H1 (cell line): ENCODE results near the gene IGSF23. TPM values are rescaled to one million over a fixed set of nuclear protein-coding genes. Genes with fewer than 3 reads are reported as not detected.

Experiments used
- CTCF ChIA-PET: fragments of 300-600 bp; sonication (Branson Sonifier 250); formaldehyde crosslinking; loops from one replicate; lab custom pipeline; 2021; ENCODE audit not compliant: partially characterized antibody; lab: Charles Lee
- POLR2A ChIA-PET: fragments of 300-600 bp; sonication (Branson Sonifier 250); formaldehyde crosslinking; loops from one replicate; lab custom pipeline; 2021; ENCODE audit warnings: inconsistent platforms; ENCODE audit not compliant: partially characterized antibody; lab: Charles Lee
- DNase-seq, 2 experiments: peaks; one replicate each; pipeline versions ENCODE4 v3.0.0 to v3.0.0-alpha.2; 2010 to 2022; ENCODE audit warnings: low spot score in 2 of 2, low read depth in 1 of 2, mixed read lengths in 1 of 2
- FAIRE-seq: peaks from 2 replicates; lab custom pipeline; 2011; peaks lifted over from hg19 to GRCh38; lab: Jason Lieb, UNC
- H2AFZ ChIP-seq: 2 replicates; pipeline ENCODE4 v1.8.1; 2012; ENCODE audit warnings: low read length, inconsistent platforms
- H2AK5ac ChIP-seq: 2 replicates; pipeline ENCODE4 v1.6.1; 2013; ENCODE audit warnings: low read depth, low read length
- H2BK120ac ChIP-seq: replicated peaks from 2 replicates; pipeline ENCODE3; 2013; ENCODE audit warnings: low read depth, low read length, inconsistent platforms
- H2BK12ac ChIP-seq: 2 replicates; pipeline ENCODE4 v1.6.1; 2013; ENCODE audit warnings: low read depth, low read length
- H2BK15ac ChIP-seq: 2 replicates; pipeline ENCODE4 v1.6.1; 2013; ENCODE audit warnings: low read length
- H2BK20ac ChIP-seq: 2 replicates; pipeline ENCODE4 v1.6.1; 2013; ENCODE audit warnings: low read length
- H2BK5ac ChIP-seq: 2 replicates; pipeline ENCODE4 v1.6.1; 2013; ENCODE audit warnings: low read depth, low read length
- H3K14ac ChIP-seq: 2 replicates; pipeline ENCODE4 v1.6.1; 2013; ENCODE audit warnings: inconsistent platforms; ENCODE audit not compliant: insufficient read length
- H3K18ac ChIP-seq: 2 replicates; pipeline ENCODE4 v1.6.1; 2013; ENCODE audit warnings: low read length; ENCODE audit errors: extremely low read depth
- H3K23ac ChIP-seq: 2 replicates; pipeline ENCODE4 v1.6.1; 2013; ENCODE audit warnings: inconsistent platforms; ENCODE audit not compliant: insufficient read length
- H3K23me2 ChIP-seq: 2 replicates; pipeline ENCODE4 v1.6.1; 2013; ENCODE audit warnings: low read depth, low read length
- H3K27ac ChIP-seq: 2 replicates; pipeline ENCODE4 v1.6.1; 2011; ENCODE audit warnings: low read depth, low read length, inconsistent platforms
- H3K27me3 ChIP-seq, 4 experiments: replicated peaks in 1 of 4; 1 replicate in 1 of 4; 2 replicates in 3 of 4; pipeline versions ENCODE4 v1.6.1 to v1.8.1; 2011 to 2013; ENCODE audit warnings: low read length in 3 of 4, mild to moderate bottlenecking in 3 of 4, inconsistent platforms in 2 of 4, mixed read lengths in 2 of 4, moderate library complexity in 1 of 4; ENCODE audit not compliant: control insufficient read depth in 3 of 4, insufficient read depth in 3 of 4; ENCODE audit errors: extremely low read depth in 1 of 4
- H3K36me3 ChIP-seq, 4 experiments: 2 replicates each; pipeline versions ENCODE4 v1.6.1 to v1.8.1; 2011 to 2013; ENCODE audit warnings: mild to moderate bottlenecking in 4 of 4, low read length in 3 of 4, moderate library complexity in 2 of 4, control low read depth in 1 of 4, inconsistent platforms in 1 of 4; ENCODE audit not compliant: insufficient read depth in 4 of 4, control insufficient read depth in 2 of 4
- H3K4ac ChIP-seq: replicated peaks from 2 replicates; pipeline ENCODE3; 2013; ENCODE audit warnings: low read length, low read depth, mixed read lengths, inconsistent platforms; ENCODE audit not compliant: insufficient read length
- H3K4me1 ChIP-seq, 4 experiments: replicated peaks in 1 of 4; 1 replicate in 1 of 4; 2 replicates in 3 of 4; pipeline versions ENCODE4 v1.6.1 to v1.8.1; 2011 to 2013; ENCODE audit warnings: low read length in 3 of 4, inconsistent platforms in 2 of 4, mixed read lengths in 1 of 4; ENCODE audit not compliant: insufficient read depth in 4 of 4, control insufficient read depth in 3 of 4
- H3K4me2 ChIP-seq, 2 experiments: 2 replicates each; pipeline versions ENCODE4 v1.6.1 to v1.8.1; 2011 to 2013; ENCODE audit warnings: low read depth in 2 of 2, low read length in 2 of 2, control low read depth in 1 of 2, inconsistent platforms in 1 of 2, mild to moderate bottlenecking in 1 of 2; ENCODE audit not compliant: insufficient read depth in 1 of 2
- H3K4me3 ChIP-seq, 4 experiments: fragments of 200-600, 300-600 bp in 1 of 4; sonication (generic), shearing (Covaris generic), sonication (Bioruptor Twin) in 1 of 4; 2 replicates each; pipeline versions ENCODE4 v1.5.1 to v1.8.1; 2011 to 2016; ENCODE audit warnings: low read length in 4 of 4, low read depth in 3 of 4, control low read depth in 2 of 4, inconsistent platforms in 2 of 4, mild to moderate bottlenecking in 2 of 4, mixed read lengths in 1 of 4, moderate library complexity in 1 of 4; ENCODE audit not compliant: insufficient read depth in 2 of 4; ENCODE audit errors: extremely low read depth in 1 of 4
- H3K56ac ChIP-seq: replicated peaks from 2 replicates; pipeline ENCODE3; 2013; ENCODE audit warnings: low read depth, mild to moderate bottlenecking, mixed read lengths, low read length, inconsistent platforms; ENCODE audit not compliant: insufficient read length
- H3K79me1 ChIP-seq: 2 replicates; pipeline ENCODE4 v1.6.1; 2013; ENCODE audit warnings: low read depth, low read length, control low read depth
- H3K79me2 ChIP-seq, 2 experiments: 2 replicates each; pipeline versions ENCODE4 v1.6.1 to v1.8.1; 2012 to 2013; ENCODE audit warnings: low read length in 2 of 2, mild to moderate bottlenecking in 2 of 2, inconsistent platforms in 1 of 2; ENCODE audit not compliant: insufficient read depth in 2 of 2, control insufficient read depth in 1 of 2
- H3K9ac ChIP-seq, 4 experiments: replicated peaks in 1 of 4; 1 replicate in 1 of 4; 2 replicates in 3 of 4; pipeline versions ENCODE4 v1.6.1 to v1.8.1; 2011 to 2013; ENCODE audit warnings: low read depth in 3 of 4, low read length in 3 of 4, control low read depth in 2 of 4, mild to moderate bottlenecking in 2 of 4, moderate library complexity in 2 of 4, inconsistent platforms in 1 of 4; ENCODE audit errors: extremely low read depth in 1 of 4
- H3K9me3 ChIP-seq, 2 experiments: 2 replicates each; pipeline versions ENCODE4 v1.6.1 to v1.8.1; 2012 to 2013; ENCODE audit warnings: mild to moderate bottlenecking in 2 of 2, moderate library complexity in 2 of 2, control low read depth in 1 of 2, inconsistent platforms in 1 of 2, low read depth in 1 of 2, low read length in 1 of 2, mixed read lengths in 1 of 2; ENCODE audit not compliant: insufficient read depth in 2 of 2
- H4K20me1 ChIP-seq, 2 experiments: replicated peaks in 1 of 2; 2 replicates each; pipeline versions ENCODE3 to v1.8.1; 2011 to 2013; ENCODE audit warnings: inconsistent platforms in 2 of 2, low read length in 2 of 2, mild to moderate bottlenecking in 1 of 2; ENCODE audit not compliant: insufficient read depth in 2 of 2, control insufficient read depth in 1 of 2
- H4K5ac ChIP-seq: 2 replicates; pipeline ENCODE4 v1.6.1; 2013; ENCODE audit warnings: low read length, low read depth, mixed read lengths, inconsistent platforms; ENCODE audit not compliant: insufficient read length
- H4K8ac ChIP-seq: 2 replicates; pipeline ENCODE4 v1.8.0; 2013; ENCODE audit warnings: mild to moderate bottlenecking, moderate library complexity, low read length, inconsistent platforms; ENCODE audit not compliant: insufficient read depth; ENCODE audit errors: extremely low read depth
- H4K91ac ChIP-seq: replicated peaks from 2 replicates; pipeline ENCODE3; 2013; ENCODE audit warnings: low read length, mixed read lengths, inconsistent platforms; ENCODE audit not compliant: insufficient read length
- ASH2L ChIP-seq: fragments of 200-600, 300-600 bp; sonication (generic); IDR thresholded peaks from one replicate; pipeline ENCODE4 v1.7.1; 2017; ENCODE audit warnings: low read length
- CHD1 ChIP-seq: IDR thresholded peaks from 2 replicates; pipeline ENCODE4 v1.6.1; 2012; ENCODE audit warnings: low read depth, low read length, improper control_type of control experiment
- CTCF ChIP-seq, 3 experiments: IDR thresholded peaks; 1 replicate in 2 of 3; 2 replicates in 1 of 3; pipeline versions ENCODE4 v1.5.1 to v1.6.1; 2011; ENCODE audit warnings: low read length in 3 of 3, mild to moderate bottlenecking in 3 of 3, inconsistent platforms in 2 of 3, low read depth in 1 of 3, moderate library complexity in 1 of 3; ENCODE audit not compliant: insufficient read depth in 1 of 3; ENCODE audit errors: control extremely low read depth in 1 of 3
- HDAC2 ChIP-seq, 2 experiments: fragments of 300-600 bp in 1 of 2; sonication (generic) in 1 of 2; IDR thresholded peaks; 2 replicates each; pipeline ENCODE4 v1.6.1; 2011 to 2012; ENCODE audit warnings: low read depth in 2 of 2, low read length in 2 of 2, mild to moderate bottlenecking in 2 of 2, moderate library complexity in 2 of 2, borderline replicate concordance in 1 of 2, inconsistent platforms in 1 of 2
- KDM5A ChIP-seq: fragments of 200-600 bp; IDR thresholded peaks from 2 replicates; pipeline ENCODE4 v1.7.1; 2012; ENCODE audit warnings: mild to moderate bottlenecking, low read length, inconsistent platforms, mixed read lengths
- SIX5 ChIP-seq: IDR thresholded peaks from 2 replicates; pipeline ENCODE4 v1.6.1; 2011; ENCODE audit warnings: mild to moderate bottlenecking, low read depth, low read length
- TEAD4 ChIP-seq: IDR thresholded peaks from 2 replicates; pipeline ENCODE4 v1.6.1; 2012; ENCODE audit warnings: low read depth, low read length, inconsistent platforms, mixed read lengths
- USF2 ChIP-seq: IDR thresholded peaks from 2 replicates; pipeline ENCODE4 v1.6.1; 2011; ENCODE audit warnings: low read length, improper control_type of control experiment
- WGBS, 2 experiments: shearing (Covaris generic) in 1 of 2; methylation state at CpG; one replicate each; pipeline versions ENCODE4 v1.1.6 to v1.1.7; 2013 to 2015; ENCODE audit warnings: low lambda C conversion rate in 2 of 2, mixed read lengths in 2 of 2, inconsistent platforms in 1 of 2, low coverage in 1 of 2, missing lambda C conversion rate in 1 of 2; ENCODE audit not compliant: insufficient replicate concordance in 2 of 2, insufficient coverage in 1 of 2, insufficient read length in 1 of 2; ENCODE audit errors: extremely low coverage in 1 of 2, missing lambda C conversion rate in 1 of 2; 5-methylcytosine and 5-hydroxymethylcytosine counted together
- polyA plus RNA-seq, 7 experiments: library from polyadenylated mRNA; depleted of rRNA in 3 of 7; stranded (reverse) in 5 of 7; unstranded in 2 of 7; fragments of >200 nt in 5 of 7; fragments of 200-250 nt in 2 of 7; gene quantifications; 1 replicate in 5 of 7; 2 replicates in 1 of 7; 4 replicates in 1 of 7; pipeline versions ENCODE4 v1.2.1 to v1.2.3, GENCODE V29; 2011 to 2013; ENCODE audit warnings: missing spikeins in 2 of 7, mixed read lengths in 2 of 7
- total RNA-seq: library from RNA; stranded (reverse); fragmentation: NEBNext Ultra II Directional; extraction: Animal tissue kit (Norgen Biotek cat#: 25700); gene quantifications from 2 replicates; pipeline ENCODE4 v1.2.1, GENCODE V29; 2021

Gene IGSF23
- total and polyA plus RNA-seq, 2 of the 8 experiments (the other 6 are each of a cell fraction or from before 2014, with no cell fraction given) = not detected

- H3K23ac ChIP-seq = no peak overlapping the region
- peaks cover 2% of the 10 kb centered on the region in 2 experiments for H4K20me1 ChIP-seq
- H3K18ac ChIP-seq = no peak overlapping the region
- FAIRE-seq (no peak), DNase-seq (no peak)
- 90% methylated on average over 9 of the region's 9 CpGs; no CpG with 5 or more reads in 1 of the 2 experiments for WGBS, 2 experiments
- H3K56ac ChIP-seq = no peak overlapping the region
- no peak overlapping the region for H2AK5ac ChIP-seq
- H3K9me3 ChIP-seq = no peaks in the 10 kb centered on the region
- H2BK12ac ChIP-seq = no peak overlapping the region
- H3K4ac ChIP-seq = no peak overlapping the region
- H3K27ac ChIP-seq = no peak overlapping the region
- no peak overlapping the region for H2BK120ac ChIP-seq
- peaks cover 0 to 8% (median 6%) of the 10 kb centered on the region in 4 experiments; a peak in 6 of 7 replicates for H3K27me3 ChIP-seq
- no peak overlapping the region for H3K9ac ChIP-seq
- no peaks in the 10 kb centered on the region for H3K79me1 ChIP-seq
- no peak overlapping the region for H4K91ac ChIP-seq
- H4K5ac ChIP-seq = no peak overlapping the region
- CTCF ChIA-PET = interaction anchor here (0.5 to 2.3 kb wide), 7 partner anchors 14 to 813 kb away, joined by 3 to 16 read pairs (median 3); no protein-coding TSS in a partner anchor
- peaks cover 0 to 3% of the 10 kb centered on the region in 2 experiments; a peak in 2 of 4 replicates for H3K79me2 ChIP-seq
- H2AFZ ChIP-seq = no peak overlapping the region
- no peaks in the 10 kb centered on the region for H3K36me3 ChIP-seq
- H2BK15ac ChIP-seq = no peak overlapping the region
- peaks cover 3% of the 10 kb centered on the region; the same call in 1 of the 2 replicates for H3K23me2 ChIP-seq
- POLR2A ChIA-PET = no interaction called here
- no peak overlapping the region for H3K14ac ChIP-seq
- H2BK5ac ChIP-seq = no peak overlapping the region
- H3K4me3 ChIP-seq = no peak overlapping the region
- peaks cover 0 to 2% (median under 1%) of the 10 kb centered on the region in 4 experiments; a peak in 2 of 7 replicates for H3K4me1 ChIP-seq
- no peak overlapping the region for H4K8ac ChIP-seq
- no peak overlapping the region for H3K4me2 ChIP-seq
- no peak overlapping the region for H2BK20ac ChIP-seq
- TF ChIP-seq SIX5 = no peak
- TF ChIP-seq TEAD4 = no peak
- TF ChIP-seq KDM5A = no peak
- no peak for TF ChIP-seq CTCF (IDR thresholded peaks at IDR 0.05; ENCODE audit: control extremely low read depth in 1 of 3, insufficient read depth in 1 of 3, low read depth in 1 of 3, low read length in 3 of 3)
- TF ChIP-seq CHD1 = no peak
- TF ChIP-seq USF2 = no peak
- no peak for TF ChIP-seq ASH2L
- no peak for TF ChIP-seq HDAC2 (IDR thresholded peaks at IDR 0.05; ENCODE audit: borderline replicate concordance in 1 of 2, low read depth in 2 of 2, low read length in 2 of 2)
Measured at GRCh38 chr19:44641501-44642265, 28.3 kb downstream of the IGSF23 start.
